HCT116 (cell line): ENCODE results near the gene TEX55. TPM values are rescaled to one million over a fixed set of nuclear protein-coding genes. Genes with fewer than 3 reads are reported as not detected.
A peak's percentile ranks its signal among the peaks of the same experiment; 100 is the strongest.

Experiments
- ATAC-seq: fragments of 200-7000 bp; cut with Tn5 transposase; 2 replicates; pipeline ENCODE4 v1.9.1; 2020; ENCODE audit warnings: mild to moderate bottlenecking, moderate library complexity
- BruUV-seq: library from RNA; stranded (reverse); fragments of 400-500 nt; replicated peaks from 2 replicates; lab custom pipeline; 2021; lab: Mats Ljungman, UMichigan
- CTCF ChIA-PET: fragments of 300-600 bp; sonication (Branson Sonifier 250); formaldehyde crosslinking; loops from one replicate; lab custom pipeline; 2021; ENCODE audit warnings: antibody characterized with exemption; lab: Charles Lee
- POLR2A ChIA-PET: fragments of 300-600, 350-600 bp; sonication (Branson Sonifier 250); formaldehyde crosslinking; loops from one replicate; lab custom pipeline; 2021; ENCODE audit warnings: antibody characterized with exemption; lab: Charles Lee
- RAD21 ChIA-PET, 2 experiments: fragments of 300-600 bp; sonication (Branson Sonifier 250); formaldehyde crosslinking; loops; one replicate each; lab custom pipeline; 2023; ENCODE audit warnings: low total read pairs in 2 of 2; ENCODE audit not compliant: uncharacterized antibody in 2 of 2, unreplicated experiment in 2 of 2, low non-redundant PET in 1 of 2; lab: Charles Lee
- DNase-seq: peaks from one replicate; pipeline ENCODE4 v3.0.0-alpha.2; 2010; ENCODE audit warnings: low read depth, low spot score
- H2AFZ ChIP-seq: fragments of 200-600 bp; shearing (Covaris generic), sonication (generic); 2 replicates; pipeline ENCODE4 v1.6.1; 2017; ENCODE audit warnings: low read depth, mixed run types, mixed read lengths, antibody characterized with exemption, low read length; ENCODE audit not compliant: poor library complexity, severe bottlenecking
- H3K27ac ChIP-seq: 2 replicates; pipeline ENCODE4 v1.5.1; 2012; ENCODE audit warnings: low read depth, low read length
- H3K27me3 ChIP-seq: fragments of 200-600 bp; sonication (generic); 2 replicates; pipeline ENCODE4 v1.6.1; 2016; ENCODE audit warnings: mixed run types, low read length, mixed read lengths; ENCODE audit not compliant: insufficient read depth
- H3K36me3 ChIP-seq, 2 experiments: fragments of 200-500 bp in 1 of 2; fragments of 200-600 bp in 1 of 2; sonication (Bioruptor generic) in 1 of 2; sonication (generic) in 1 of 2; 2 replicates each; pipeline versions ENCODE4 v1.5.1 to v1.6.1; 2014 to 2016; ENCODE audit warnings: low read length in 2 of 2, inconsistent platforms in 1 of 2, mixed read lengths in 1 of 2, mixed run types in 1 of 2; ENCODE audit not compliant: insufficient read depth in 2 of 2, control insufficient read depth in 1 of 2
- H3K4me1 ChIP-seq, 2 experiments: fragments of 200-600 bp in 1 of 2; sonication (generic) in 1 of 2; 2 replicates each; pipeline versions ENCODE4 v1.5.1 to v1.6.1; 2012 to 2017; ENCODE audit warnings: low read length in 2 of 2, inconsistent platforms in 1 of 2, mild to moderate bottlenecking in 1 of 2, mixed read lengths in 1 of 2, mixed run types in 1 of 2, moderate library complexity in 1 of 2; ENCODE audit not compliant: insufficient read depth in 2 of 2, control insufficient read depth in 1 of 2
- H3K4me2 ChIP-seq: fragments of 200-600 bp; sonication (generic); 2 replicates; pipeline ENCODE4 v1.6.1; 2017; ENCODE audit warnings: mixed run types, low read length, mixed read lengths
- H3K4me3 ChIP-seq, 2 experiments: fragments of 200-600 bp in 1 of 2; sonication (generic) in 1 of 2; replicated peaks in 1 of 2; 2 replicates each; pipeline ENCODE4 v1.5.1; 2011 to 2016; ENCODE audit warnings: low read length in 2 of 2, control low read depth in 1 of 2, low read depth in 1 of 2, mild to moderate bottlenecking in 1 of 2, mixed read lengths in 1 of 2, mixed run types in 1 of 2
- H3K79me2 ChIP-seq: fragments of 200-600 bp; sonication (generic); 2 replicates; pipeline ENCODE4 v1.6.1; 2017; ENCODE audit warnings: mild to moderate bottlenecking, mixed run types, low read length, moderate library complexity, mixed read lengths; ENCODE audit not compliant: insufficient read depth
- H3K9ac ChIP-seq: fragments of 200-600 bp; sonication (generic); 2 replicates; pipeline ENCODE4 v1.6.1; 2016; ENCODE audit warnings: low read length, mixed read lengths
- H3K9me2 ChIP-seq: fragments of 200-600 bp; sonication (generic), shearing (Covaris generic); 2 replicates; pipeline ENCODE4 v1.6.1; 2017; ENCODE audit warnings: mixed run types, mild to moderate bottlenecking, moderate library complexity; ENCODE audit not compliant: insufficient read depth
- H3K9me3 ChIP-seq, 2 experiments: fragments of 200-500 bp in 1 of 2; fragments of 200-600 bp in 1 of 2; sonication (Bioruptor generic) in 1 of 2; sonication (generic) in 1 of 2; 2 replicates each; pipeline ENCODE4 v1.6.1; 2014 to 2017; ENCODE audit warnings: low read length in 2 of 2, mixed read lengths in 2 of 2, inconsistent platforms in 1 of 2, low read depth in 1 of 2, mild to moderate bottlenecking in 1 of 2, mixed run types in 1 of 2, moderate library complexity in 1 of 2; ENCODE audit not compliant: control insufficient read depth in 1 of 2, insufficient read depth in 1 of 2
- H4K20me1 ChIP-seq: fragments of 200-600 bp; sonication (generic), shearing (Covaris generic); 2 replicates; pipeline ENCODE4 v1.6.1; 2017; ENCODE audit warnings: mixed run types, mild to moderate bottlenecking, moderate library complexity; ENCODE audit not compliant: insufficient read depth
- CBX3 ChIP-seq: IDR thresholded peaks from 2 replicates; pipeline ENCODE4 v1.6.1; 2012; ENCODE audit warnings: low read depth
- CEBPB ChIP-seq: IDR thresholded peaks from 2 replicates; pipeline ENCODE4 v1.6.1; 2012; ENCODE audit warnings: low read depth
- EGR1 ChIP-seq: IDR thresholded peaks from 2 replicates; pipeline ENCODE4 v1.6.1; 2012; ENCODE audit warnings: low read depth
- ELF1 ChIP-seq: IDR thresholded peaks from 2 replicates; pipeline ENCODE4 v1.6.1; 2012; ENCODE audit warnings: low read depth, borderline replicate concordance
- EZH2 ChIP-seq: fragments of 200-600 bp; sonication (generic); IDR thresholded peaks from 2 replicates; pipeline ENCODE4 v1.6.1; 2017; ENCODE audit warnings: antibody characterized with exemption, mixed run types
- EZH2phosphoT487 ChIP-seq: fragments of 200-600 bp; IDR thresholded peaks from 2 replicates; pipeline ENCODE4 v1.6.1; 2018; ENCODE audit warnings: antibody characterized with exemption, borderline replicate concordance
- FOSL1 ChIP-seq: IDR thresholded peaks from 2 replicates; pipeline ENCODE4 v1.6.1; 2012; ENCODE audit warnings: low read depth
- POLR2A ChIP-seq: IDR thresholded peaks from 2 replicates; pipeline ENCODE4 v1.7.0; 2011; ENCODE audit warnings: borderline replicate concordance; ENCODE audit not compliant: insufficient read depth, insufficient read length; ENCODE audit errors: extremely low read depth
- RAD21 ChIP-seq: IDR thresholded peaks from 2 replicates; pipeline ENCODE4 v1.6.1; 2012; ENCODE audit warnings: low read depth, mild to moderate bottlenecking
- SIN3A ChIP-seq: IDR thresholded peaks from 2 replicates; pipeline ENCODE4 v1.6.1; 2012; ENCODE audit warnings: low read depth
- SRF ChIP-seq: IDR thresholded peaks from 2 replicates; pipeline ENCODE4 v1.6.1; 2012; ENCODE audit warnings: low read depth
- TCF7L2 ChIP-seq: IDR thresholded peaks from 2 replicates; pipeline ENCODE4 v1.7.0; 2011; ENCODE audit warnings: borderline replicate concordance, inconsistent platforms; ENCODE audit not compliant: insufficient read depth, insufficient read length; ENCODE audit errors: extremely low read depth
- YY1 ChIP-seq: IDR thresholded peaks from 2 replicates; pipeline ENCODE4 v1.6.1; 2011; ENCODE audit warnings: low read length, low read depth, moderate library complexity, mild to moderate bottlenecking; ENCODE audit not compliant: insufficient replicate concordance; ENCODE audit errors: extremely low read depth
- ZFX ChIP-seq: fragments of 450-650 bp; IDR thresholded peaks from 2 replicates; pipeline ENCODE4 v1.6.1; 2017
- ZNF274 ChIP-seq: fragments of 200-500 bp; sonication (Bioruptor generic); IDR thresholded peaks from 2 replicates; pipeline ENCODE4 v1.6.1; 2014; ENCODE audit warnings: mild to moderate bottlenecking, low read depth, low read length, inconsistent platforms
- intact Hi-C: fragments of 100-400 bp; cut with micrococcal nuclease; formaldehyde crosslinking; loops from 2 replicates; pipeline ENCODE4 v1.10.0; 2022
- total RNA-seq: library from RNA; stranded (reverse); gene quantifications from one replicate; pipeline ENCODE4 v1.2.1, GENCODE V29; 2021; ENCODE audit not compliant: unreplicated experiment
- TF ChIP-seq, protein P1 (sequence below): IDR thresholded peaks from 2 replicates; pipeline ENCODE4 v1.6.1; 2011; ENCODE audit warnings: mild to moderate bottlenecking, low read length, moderate library complexity; ENCODE audit not compliant: insufficient replicate concordance; ENCODE audit errors: extremely low read depth
- TF ChIP-seq, protein P2 (sequence below), 3 experiments: fragments of 200-600 bp in 1 of 3; sonication (generic) in 1 of 3; IDR thresholded peaks in 2 of 3; conservative IDR thresholded peaks in 1 of 3; 2 replicates each; pipeline ENCODE4 v1.5.1; 2012 to 2017; ENCODE audit warnings: low read depth in 2 of 3, low read length in 2 of 3, antibody characterized with exemption in 1 of 3, borderline replicate concordance in 1 of 3, control low read depth in 1 of 3, mild to moderate bottlenecking in 1 of 3, mixed read lengths in 1 of 3, mixed run types in 1 of 3, moderate library complexity in 1 of 3; ENCODE audit not compliant: insufficient read depth in 1 of 3
- TF ChIP-seq, protein P3 (sequence below): IDR thresholded peaks from 2 replicates; pipeline ENCODE4 v1.6.1; 2012
- TF ChIP-seq, protein P4 (sequence below): IDR thresholded peaks from 2 replicates; pipeline ENCODE4 v1.6.1; 2012; ENCODE audit warnings: low read depth

TEX55 gene
- total RNA-seq, 1 experiment from 2014 or later = not detected

DNA sequence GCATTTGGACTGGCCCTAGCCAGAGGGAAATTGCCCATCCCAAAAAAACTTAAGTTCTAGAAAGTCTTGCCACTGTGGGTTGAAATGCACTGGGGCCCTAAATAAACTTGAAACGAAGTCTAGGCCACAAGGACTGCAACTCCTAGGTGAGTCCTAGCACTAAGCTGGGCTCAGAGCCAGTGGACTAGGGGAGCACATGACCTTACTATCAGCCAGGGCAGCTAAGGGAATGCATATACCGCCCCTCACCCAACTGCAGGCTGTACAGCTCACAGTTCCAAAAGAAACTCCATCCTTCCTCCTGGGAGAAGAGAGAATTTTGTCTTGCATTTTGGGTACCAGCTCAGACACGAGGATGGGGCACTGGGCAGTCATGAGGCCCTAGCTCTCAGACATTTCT is 23.6 kb upstream of the TEX55 start:
- Histone ChIP-seq H3K27ac (no peak overlapping the region), H3K4me2 (no peak overlapping the region), H4K20me1 (no peaks in the 10 kb centered on the region), H3K27me3 (no peaks in the 10 kb centered on the region), H3K4me3 (no peak overlapping the region), H3K9me2 (no peaks in the 10 kb centered on the region), H3K79me2 (no peaks in the 10 kb centered on the region), H3K9ac (no peak overlapping the region), H2AFZ (no peak overlapping the region), H3K36me3 (no peaks in the 10 kb centered on the region), H3K9me3 (peaks cover 2 to 10% of the 10 kb centered on the region in 2 experiments; a peak in 2 of 4 replicates), H3K4me1 (no peaks in the 10 kb centered on the region)
- no TSS peak for BruUV-seq
- CTCF ChIA-PET = no interaction called here
- intact Hi-C loops = no loop called here
- DNase-seq (no peak), ATAC-seq (0 out of 2 replicates have a peak, but pooled peaks have one; percentile 17)
- RAD21 ChIA-PET = no interaction called here
- TF ChIP-seq EGR1 (no peak), ELF1 (no peak), EZH2 (no peak), EZH2phosphoT487 (no peak), SIN3A (no peak), ZFX (no peak), YY1 (no peak), POLR2A (no peak), RAD21 (no peak), FOSL1 (no peak), SRF (no peak), TCF7L2 (no peak), CEBPB (no peak), ZNF274 (no peak), CBX3 (no peak)
- TF ChIP-seq, protein P1, sequence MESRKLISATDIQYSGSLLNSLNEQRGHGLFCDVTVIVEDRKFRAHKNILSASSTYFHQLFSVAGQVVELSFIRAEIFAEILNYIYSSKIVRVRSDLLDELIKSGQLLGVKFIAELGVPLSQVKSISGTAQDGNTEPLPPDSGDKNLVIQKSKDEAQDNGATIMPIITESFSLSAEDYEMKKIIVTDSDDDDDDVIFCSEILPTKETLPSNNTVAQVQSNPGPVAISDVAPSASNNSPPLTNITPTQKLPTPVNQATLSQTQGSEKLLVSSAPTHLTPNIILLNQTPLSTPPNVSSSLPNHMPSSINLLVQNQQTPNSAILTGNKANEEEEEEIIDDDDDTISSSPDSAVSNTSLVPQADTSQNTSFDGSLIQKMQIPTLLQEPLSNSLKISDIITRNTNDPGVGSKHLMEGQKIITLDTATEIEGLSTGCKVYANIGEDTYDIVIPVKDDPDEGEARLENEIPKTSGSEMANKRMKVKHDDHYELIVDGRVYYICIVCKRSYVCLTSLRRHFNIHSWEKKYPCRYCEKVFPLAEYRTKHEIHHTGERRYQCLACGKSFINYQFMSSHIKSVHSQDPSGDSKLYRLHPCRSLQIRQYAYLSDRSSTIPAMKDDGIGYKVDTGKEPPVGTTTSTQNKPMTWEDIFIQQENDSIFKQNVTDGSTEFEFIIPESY = no peak
- TF ChIP-seq, protein P2, sequence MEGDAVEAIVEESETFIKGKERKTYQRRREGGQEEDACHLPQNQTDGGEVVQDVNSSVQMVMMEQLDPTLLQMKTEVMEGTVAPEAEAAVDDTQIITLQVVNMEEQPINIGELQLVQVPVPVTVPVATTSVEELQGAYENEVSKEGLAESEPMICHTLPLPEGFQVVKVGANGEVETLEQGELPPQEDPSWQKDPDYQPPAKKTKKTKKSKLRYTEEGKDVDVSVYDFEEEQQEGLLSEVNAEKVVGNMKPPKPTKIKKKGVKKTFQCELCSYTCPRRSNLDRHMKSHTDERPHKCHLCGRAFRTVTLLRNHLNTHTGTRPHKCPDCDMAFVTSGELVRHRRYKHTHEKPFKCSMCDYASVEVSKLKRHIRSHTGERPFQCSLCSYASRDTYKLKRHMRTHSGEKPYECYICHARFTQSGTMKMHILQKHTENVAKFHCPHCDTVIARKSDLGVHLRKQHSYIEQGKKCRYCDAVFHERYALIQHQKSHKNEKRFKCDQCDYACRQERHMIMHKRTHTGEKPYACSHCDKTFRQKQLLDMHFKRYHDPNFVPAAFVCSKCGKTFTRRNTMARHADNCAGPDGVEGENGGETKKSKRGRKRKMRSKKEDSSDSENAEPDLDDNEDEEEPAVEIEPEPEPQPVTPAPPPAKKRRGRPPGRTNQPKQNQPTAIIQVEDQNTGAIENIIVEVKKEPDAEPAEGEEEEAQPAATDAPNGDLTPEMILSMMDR (IDR thresholded peaks at IDR 0.05 in 2 of 3, conservative IDR thresholded peaks at IDR 0.05 in 1 of 3; ENCODE audit: borderline replicate concordance in 1 of 3, insufficient read depth in 1 of 3, low read depth in 2 of 3, low read length in 2 of 3) = no peak
- TF ChIP-seq, protein P3, sequence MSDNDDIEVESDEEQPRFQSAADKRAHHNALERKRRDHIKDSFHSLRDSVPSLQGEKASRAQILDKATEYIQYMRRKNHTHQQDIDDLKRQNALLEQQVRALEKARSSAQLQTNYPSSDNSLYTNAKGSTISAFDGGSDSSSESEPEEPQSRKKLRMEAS = no peak
- TF ChIP-seq, protein P4, sequence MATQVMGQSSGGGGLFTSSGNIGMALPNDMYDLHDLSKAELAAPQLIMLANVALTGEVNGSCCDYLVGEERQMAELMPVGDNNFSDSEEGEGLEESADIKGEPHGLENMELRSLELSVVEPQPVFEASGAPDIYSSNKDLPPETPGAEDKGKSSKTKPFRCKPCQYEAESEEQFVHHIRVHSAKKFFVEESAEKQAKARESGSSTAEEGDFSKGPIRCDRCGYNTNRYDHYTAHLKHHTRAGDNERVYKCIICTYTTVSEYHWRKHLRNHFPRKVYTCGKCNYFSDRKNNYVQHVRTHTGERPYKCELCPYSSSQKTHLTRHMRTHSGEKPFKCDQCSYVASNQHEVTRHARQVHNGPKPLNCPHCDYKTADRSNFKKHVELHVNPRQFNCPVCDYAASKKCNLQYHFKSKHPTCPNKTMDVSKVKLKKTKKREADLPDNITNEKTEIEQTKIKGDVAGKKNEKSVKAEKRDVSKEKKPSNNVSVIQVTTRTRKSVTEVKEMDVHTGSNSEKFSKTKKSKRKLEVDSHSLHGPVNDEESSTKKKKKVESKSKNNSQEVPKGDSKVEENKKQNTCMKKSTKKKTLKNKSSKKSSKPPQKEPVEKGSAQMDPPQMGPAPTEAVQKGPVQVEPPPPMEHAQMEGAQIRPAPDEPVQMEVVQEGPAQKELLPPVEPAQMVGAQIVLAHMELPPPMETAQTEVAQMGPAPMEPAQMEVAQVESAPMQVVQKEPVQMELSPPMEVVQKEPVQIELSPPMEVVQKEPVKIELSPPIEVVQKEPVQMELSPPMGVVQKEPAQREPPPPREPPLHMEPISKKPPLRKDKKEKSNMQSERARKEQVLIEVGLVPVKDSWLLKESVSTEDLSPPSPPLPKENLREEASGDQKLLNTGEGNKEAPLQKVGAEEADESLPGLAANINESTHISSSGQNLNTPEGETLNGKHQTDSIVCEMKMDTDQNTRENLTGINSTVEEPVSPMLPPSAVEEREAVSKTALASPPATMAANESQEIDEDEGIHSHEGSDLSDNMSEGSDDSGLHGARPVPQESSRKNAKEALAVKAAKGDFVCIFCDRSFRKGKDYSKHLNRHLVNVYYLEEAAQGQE = no peak
- POLR2A ChIA-PET = no interaction called here
